Hepatocyte (in vitro differentiated cells): ENCODE measurements around the gene MIOX. TPM values are rescaled to one million over a fixed set of nuclear protein-coding genes. Genes with fewer than 3 reads are reported as not detected.

Experiments
- DNase-seq: peaks from one replicate; pipeline ENCODE4 v3.0.0-alpha.2; 2016; ENCODE audit warnings: low spot score
- H2AFZ ChIP-seq: fragments of 200-600 bp; sonication (generic); 2 replicates; pipeline ENCODE4 v1.6.0; 2016; ENCODE audit warnings: antibody characterized with exemption, mild to moderate bottlenecking
- H3K27ac ChIP-seq: fragments of 200-600 bp; sonication (generic); 2 replicates; pipeline ENCODE4 v1.5.1; 2016; ENCODE audit warnings: mild to moderate bottlenecking
- H3K27me3 ChIP-seq: fragments of 200-600 bp; sonication (generic); 2 replicates; pipeline ENCODE4 v1.6.1; 2016
- H3K36me3 ChIP-seq: fragments of 200-600 bp; sonication (generic); replicated peaks from 2 replicates; pipeline ENCODE4 v1.5.1; 2016; ENCODE audit warnings: low read depth; ENCODE audit not compliant: insufficient read depth
- H3K4me1 ChIP-seq: fragments of 200-600 bp; sonication (generic); 2 replicates; pipeline ENCODE4 v1.5.1; 2016; ENCODE audit warnings: mild to moderate bottlenecking, moderate library complexity; ENCODE audit not compliant: insufficient read depth
- H3K4me2 ChIP-seq: fragments of 200-600 bp; sonication (generic); 2 replicates; pipeline ENCODE4 v1.6.0; 2016
- H3K4me3 ChIP-seq: fragments of 200-600 bp; sonication (generic); 2 replicates; pipeline ENCODE4 v1.5.1; 2016; ENCODE audit warnings: mild to moderate bottlenecking
- H3K79me2 ChIP-seq: fragments of 200-600 bp; sonication (generic); 2 replicates; pipeline ENCODE4 v1.6.0; 2017; ENCODE audit warnings: mild to moderate bottlenecking
- H3K9me2 ChIP-seq: fragments of 200-600 bp; sonication (generic); replicated peaks from 2 replicates; pipeline ENCODE4 v1.6.0; 2017; ENCODE audit warnings: mild to moderate bottlenecking; ENCODE audit not compliant: insufficient read depth
- H3K9me3 ChIP-seq: fragments of 200-600 bp; sonication (generic); 2 replicates; pipeline ENCODE4 v1.5.1; 2016; ENCODE audit warnings: low read depth, mild to moderate bottlenecking
- H4K20me1 ChIP-seq: fragments of 200-600 bp; sonication (generic); 2 replicates; pipeline ENCODE4 v1.6.0; 2016; ENCODE audit warnings: mild to moderate bottlenecking; ENCODE audit not compliant: insufficient read depth, poor library complexity, severe bottlenecking
- EZH2 ChIP-seq: fragments of 200-600 bp; sonication (generic); IDR thresholded peaks from 2 replicates; pipeline ENCODE4 v1.6.1; 2016; ENCODE audit warnings: antibody characterized with exemption, mild to moderate bottlenecking, borderline replicate concordance
- EZH2phosphoT487 ChIP-seq: fragments of 200-600 bp; sonication (generic); IDR thresholded peaks from one replicate; pipeline ENCODE4 v1.6.1; 2018; ENCODE audit warnings: antibody characterized with exemption, mild to moderate bottlenecking, low read depth, moderate library complexity; ENCODE audit not compliant: unreplicated experiment, severe bottlenecking
- WGBS: methylation state at CpG from one replicate; pipeline ENCODE4 v1.1.6; 2016; ENCODE audit warnings: low lambda C conversion rate; ENCODE audit errors: missing lambda C conversion rate; 5-methylcytosine and 5-hydroxymethylcytosine counted together
- polyA plus RNA-seq: library from polyadenylated mRNA; unstranded; fragments of >200 nt; fragmentation: Nextera tagmentation; extraction: Ambion mirVana; gene quantifications from 2 replicates; pipeline ENCODE4 v1.2.1, GENCODE V29; 2016
- total RNA-seq: library from RNA; depleted of rRNA; stranded (reverse); fragments of >200 nt; gene quantifications from 2 replicates; pipeline ENCODE4 v1.2.3, GENCODE V29; 2014
- TF ChIP-seq, protein P1 (sequence below): fragments of 200-600 bp; sonication (generic); IDR thresholded peaks from 2 replicates; pipeline ENCODE4 v1.5.1; 2016; ENCODE audit warnings: antibody characterized with exemption, mild to moderate bottlenecking; ENCODE audit not compliant: poor library complexity

Gene MIOX
- total and polyA plus RNA-seq, 2 experiments from 2014 or later: not detected

DNA sequence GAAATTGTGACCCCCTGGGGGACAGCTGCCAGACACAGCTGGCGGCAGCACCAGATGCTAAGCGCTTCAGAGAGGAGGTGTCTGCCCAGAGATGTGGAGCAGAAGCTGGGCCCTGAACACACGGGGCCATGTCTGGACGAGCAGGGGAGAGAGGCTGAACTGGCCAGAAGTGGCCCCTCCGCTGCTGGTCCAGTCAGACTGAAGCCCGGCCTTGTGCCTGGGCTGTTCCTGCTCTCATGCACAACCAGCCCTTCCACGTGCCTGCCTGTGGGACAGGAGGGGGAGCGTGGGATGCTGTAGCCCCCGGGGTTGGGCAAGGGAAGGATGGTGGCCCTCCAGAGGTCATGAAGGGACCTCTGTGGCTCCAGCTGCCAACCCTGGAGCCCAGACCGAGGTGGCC is 3.6 kb upstream of the MIOX start:
- no peaks in the 10 kb centered on the region for H3K9me2 ChIP-seq
- no peaks in the 10 kb centered on the region for H3K9me3 ChIP-seq
- 94% methylated on average over 9 of the region's 10 CpGs for WGBS
- H3K27me3 ChIP-seq: peaks cover 29% of the 10 kb centered on the region
- no peaks in the 10 kb centered on the region for H3K79me2 ChIP-seq
- H3K27ac ChIP-seq: no peak overlapping the region
- no peaks in the 10 kb centered on the region for H4K20me1 ChIP-seq
- no peak for DNase-seq
- no peaks in the 10 kb centered on the region for H3K36me3 ChIP-seq
- H3K4me3 ChIP-seq: no peak overlapping the region
- TF ChIP-seq, protein P1, sequence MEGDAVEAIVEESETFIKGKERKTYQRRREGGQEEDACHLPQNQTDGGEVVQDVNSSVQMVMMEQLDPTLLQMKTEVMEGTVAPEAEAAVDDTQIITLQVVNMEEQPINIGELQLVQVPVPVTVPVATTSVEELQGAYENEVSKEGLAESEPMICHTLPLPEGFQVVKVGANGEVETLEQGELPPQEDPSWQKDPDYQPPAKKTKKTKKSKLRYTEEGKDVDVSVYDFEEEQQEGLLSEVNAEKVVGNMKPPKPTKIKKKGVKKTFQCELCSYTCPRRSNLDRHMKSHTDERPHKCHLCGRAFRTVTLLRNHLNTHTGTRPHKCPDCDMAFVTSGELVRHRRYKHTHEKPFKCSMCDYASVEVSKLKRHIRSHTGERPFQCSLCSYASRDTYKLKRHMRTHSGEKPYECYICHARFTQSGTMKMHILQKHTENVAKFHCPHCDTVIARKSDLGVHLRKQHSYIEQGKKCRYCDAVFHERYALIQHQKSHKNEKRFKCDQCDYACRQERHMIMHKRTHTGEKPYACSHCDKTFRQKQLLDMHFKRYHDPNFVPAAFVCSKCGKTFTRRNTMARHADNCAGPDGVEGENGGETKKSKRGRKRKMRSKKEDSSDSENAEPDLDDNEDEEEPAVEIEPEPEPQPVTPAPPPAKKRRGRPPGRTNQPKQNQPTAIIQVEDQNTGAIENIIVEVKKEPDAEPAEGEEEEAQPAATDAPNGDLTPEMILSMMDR: no peak
- no peak for TF ChIP-seq EZH2
- TF ChIP-seq EZH2phosphoT487: no peak
- H3K4me2 ChIP-seq: peak overlapping the region; percentile 88
- no peak overlapping the region for H2AFZ ChIP-seq
- peaks cover 14% of the 10 kb centered on the region for H3K4me1 ChIP-seq

DNA sequence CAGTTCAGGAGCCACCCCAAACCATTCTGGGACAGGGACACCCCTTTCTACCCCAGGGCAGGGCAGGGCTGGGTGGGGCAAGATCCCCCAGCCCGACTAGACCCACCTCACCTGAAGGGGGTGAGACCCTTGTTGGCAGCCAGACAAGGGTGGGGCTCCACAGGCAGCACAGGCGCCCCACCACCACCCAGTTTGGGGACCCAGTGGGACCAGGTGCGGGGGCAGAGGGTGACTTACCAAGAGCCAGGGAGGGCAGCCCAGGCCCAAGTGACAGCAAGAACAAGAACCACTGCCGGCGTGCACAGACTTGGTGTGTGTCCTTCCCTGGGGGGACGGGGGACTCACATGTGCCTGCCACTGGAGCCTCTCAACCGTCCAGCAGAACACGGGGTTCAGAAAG is 3.1 kb upstream of the MIOX start:
- H3K4me1 ChIP-seq: peaks cover 14% of the 10 kb centered on the region
- H3K9me3 ChIP-seq: no peaks in the 10 kb centered on the region
- H3K27me3 ChIP-seq: peaks cover 29% of the 10 kb centered on the region
- 93% methylated on average over 8 of the region's 8 CpGs for WGBS
- H3K9me2 ChIP-seq: no peaks in the 10 kb centered on the region
- H3K27ac ChIP-seq: no peak overlapping the region
- no peak for DNase-seq
- H3K79me2 ChIP-seq: no peaks in the 10 kb centered on the region
- H2AFZ ChIP-seq: no peak overlapping the region
- no peaks in the 10 kb centered on the region for H4K20me1 ChIP-seq
- no peak for TF ChIP-seq EZH2
- TF ChIP-seq EZH2phosphoT487: no peak
- TF ChIP-seq, protein P1: no peak
- no peak overlapping the region for H3K4me2 ChIP-seq
- no peak overlapping the region for H3K4me3 ChIP-seq
- no peaks in the 10 kb centered on the region for H3K36me3 ChIP-seq

DNA sequence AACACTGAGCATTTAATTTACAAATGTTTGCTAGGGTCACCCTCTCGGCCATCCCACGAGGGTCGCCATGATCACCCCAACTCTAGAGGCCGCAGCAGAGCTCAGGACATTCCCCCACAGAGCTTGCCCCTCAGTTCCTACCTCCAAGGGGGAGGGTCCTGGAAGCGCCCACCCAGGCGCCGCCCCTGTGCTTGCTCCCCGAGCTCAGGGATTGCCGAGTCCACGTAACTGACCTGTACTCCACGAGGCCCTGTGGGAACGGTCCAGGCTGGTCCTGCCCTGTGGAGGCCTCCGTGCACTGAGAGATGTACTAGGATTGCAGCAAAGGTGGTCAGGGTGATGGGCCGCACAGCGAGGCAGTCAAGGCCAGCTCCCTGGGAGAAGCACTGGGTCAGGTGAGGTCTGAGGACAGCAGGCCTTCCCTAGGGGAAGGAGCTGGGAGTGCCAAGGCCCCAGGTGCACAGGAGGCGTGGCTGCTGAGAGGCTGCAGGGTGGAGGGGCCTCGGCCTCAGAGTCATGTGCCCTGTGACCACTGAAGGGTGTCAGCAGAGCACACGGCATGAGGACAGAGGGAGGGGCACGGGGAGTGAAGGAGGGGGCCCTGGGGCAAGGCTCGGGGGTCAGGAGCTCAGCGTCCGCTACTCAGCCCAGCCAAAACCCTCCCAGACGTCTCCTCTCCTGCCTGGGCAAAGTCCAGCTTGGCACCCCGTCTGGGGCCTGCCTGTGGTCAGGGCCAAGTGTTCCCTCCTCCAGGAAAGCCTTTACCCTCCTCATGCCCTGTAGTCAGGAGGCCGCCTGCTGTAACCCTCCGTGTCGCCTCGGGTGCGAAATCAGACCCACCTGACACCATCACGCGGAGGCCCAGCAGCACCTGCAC is 2.4 kb upstream of the MIOX start:
- Histone ChIP-seq H3K9me2 (no peaks in the 10 kb centered on the region), H3K36me3 (no peaks in the 10 kb centered on the region), H3K9me3 (no peaks in the 10 kb centered on the region), H3K27me3 (peaks cover 26% of the 10 kb centered on the region), H3K27ac (peak overlapping the region; percentile 20), H3K79me2 (no peaks in the 10 kb centered on the region), H2AFZ (no peak overlapping the region), H4K20me1 (no peaks in the 10 kb centered on the region), H3K4me3 (no peak overlapping the region), H3K4me2 (no peak overlapping the region), H3K4me1 (peaks cover 14% of the 10 kb centered on the region)
- WGBS: 87% methylated on average over 26 of the region's 31 CpGs
- TF ChIP-seq, protein P1: no peak
- DNase-seq: peak; percentile 65
